RKO (cell line): ENCODE results near the gene RCOR1.

Source experiments
- DNase-seq: peaks from one replicate; pipeline ENCODE4 v3.0.0-alpha.2; 2016; ENCODE audit warnings: low spot score

Gene RCOR1

GRCh38 chr14:102776761-102777710, 184.6 kb downstream of the RCOR1 start, which contains the start of gene TRAF3:
TSS of gene TRAF3 (plus strand) at chr14:102777449. CDS start at chr14:102870202, 92,753 bp downstream.
- peak; percentile 43 for DNase-seq

- DNase-seq, result no peak
These were observed 185.4 kb downstream of the RCOR1 start for GRCh38 chr14:102777711-102778337.

DNA sequence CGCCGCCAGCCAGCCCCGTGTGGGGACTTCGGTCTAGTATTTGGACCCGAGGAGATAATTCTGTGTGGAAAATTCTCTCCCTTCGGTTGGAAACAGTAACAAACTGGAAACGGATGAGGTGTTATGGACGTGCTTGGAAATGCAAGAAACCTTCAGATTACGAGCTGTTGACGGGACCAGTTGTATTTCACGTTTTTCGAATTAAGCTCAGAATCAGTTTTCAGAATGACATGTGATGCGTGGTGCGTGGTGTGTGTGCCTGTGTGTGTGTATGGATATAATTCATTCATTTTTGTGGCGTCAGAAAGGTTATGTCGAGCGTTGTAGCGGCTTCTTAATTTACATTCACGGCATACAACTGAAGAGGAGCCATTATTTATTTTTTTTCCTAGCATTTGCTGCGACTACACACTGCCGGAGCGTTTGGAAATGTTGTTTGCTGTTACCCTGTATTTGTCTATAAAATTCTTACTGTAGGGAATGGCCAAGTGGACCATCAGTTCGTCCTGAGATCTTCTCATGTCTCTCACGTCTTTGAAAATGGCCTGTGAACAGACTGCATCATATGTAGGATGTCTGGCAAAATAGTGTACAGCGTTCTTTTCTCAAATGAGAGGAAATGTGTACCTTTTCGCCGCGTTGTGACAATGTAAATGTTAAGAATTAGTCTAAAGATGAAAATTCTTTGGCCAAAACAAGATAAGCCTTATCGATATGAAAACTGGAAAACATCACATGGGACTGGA, 186.1 kb downstream of the RCOR1 start:
- DNase-seq, result peak; percentile 51

DNA sequence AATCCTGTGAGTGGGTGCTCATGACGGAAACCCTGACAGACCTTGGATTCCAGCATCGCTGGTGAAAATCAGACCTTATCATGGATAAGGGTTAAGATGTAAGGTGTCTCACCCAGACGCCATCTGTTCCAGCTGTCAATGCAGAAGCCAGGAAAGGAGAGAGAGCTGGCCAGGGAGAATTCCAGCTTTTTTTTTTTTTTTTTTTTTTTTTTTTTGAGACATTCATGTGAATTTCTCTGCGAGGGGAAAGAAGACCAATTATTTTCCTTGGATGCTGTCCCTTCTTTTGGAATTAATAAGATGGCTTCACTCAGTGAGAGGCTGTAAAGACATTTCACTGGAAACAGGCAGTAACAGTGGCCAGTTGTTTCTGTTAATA, 186.6 kb downstream of the RCOR1 start:
- DNase-seq, result peak; percentile 32

DNA sequence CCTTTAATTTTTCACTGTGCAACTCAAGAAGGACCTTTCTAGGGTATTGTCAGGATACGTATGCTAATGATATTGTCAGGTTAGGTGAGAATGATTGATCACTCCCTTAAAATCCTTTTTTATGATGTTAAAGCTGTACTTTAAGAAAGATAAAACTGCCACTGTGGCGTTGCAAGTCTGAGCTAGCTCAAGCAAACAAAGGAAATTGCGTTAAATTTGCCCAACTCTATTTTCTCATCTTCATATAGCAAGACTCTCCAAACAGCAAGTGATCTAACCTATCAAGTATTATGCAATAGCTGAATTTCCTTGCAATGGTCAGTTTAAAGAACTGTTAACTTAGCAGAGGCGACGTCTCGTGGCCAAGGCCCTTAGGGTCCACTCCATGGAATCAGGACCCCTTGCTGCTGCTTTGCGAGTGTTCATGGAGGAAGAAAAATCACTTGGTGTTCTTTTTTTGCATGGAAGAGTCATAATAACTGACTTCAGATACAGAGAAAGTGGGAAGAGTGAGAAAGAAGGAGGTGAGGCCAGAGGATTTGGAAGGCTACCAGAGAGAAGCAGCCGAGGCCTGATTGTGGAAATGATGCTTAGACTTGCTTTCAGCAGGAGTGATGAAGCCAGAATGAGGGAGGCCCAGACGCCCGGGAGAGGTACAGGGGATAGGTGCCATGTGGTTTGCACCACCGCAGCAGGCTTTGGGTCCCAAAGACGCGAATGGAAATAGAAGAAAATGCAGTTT, 187.3 kb downstream of the RCOR1 start:
- DNase-seq, result no peak
